Prostate gland (tissue), 2 donors: ENCODE results near the gene POLD1. TPM values are rescaled to one million over a fixed set of nuclear protein-coding genes. Genes with fewer than 3 reads are reported as not detected.
"Not testable (repeated sequence)": the region's sequence is repeated elsewhere in the genome, so short reads cannot be mapped to it uniquely, and the experiment has no call there.

ENCODE experiments used
- DNase-seq: peaks from one replicate; pipeline ENCODE4 v3.0.0-alpha.2; 2019; ENCODE audit warnings: low spot score
- H3K27ac ChIP-seq, 2 donors: fragments of 200-600 bp; sonication (generic); 2 replicates each; pipeline ENCODE4 v1.5.1; 2017 to 2019
- H3K27me3 ChIP-seq: fragments of 200-600 bp; sonication (generic); replicated peaks from 2 replicates; pipeline ENCODE4 v1.5.1; 2019; ENCODE audit not compliant: insufficient read depth
- H3K36me3 ChIP-seq, 2 donors: fragments of 200-600 bp; sonication (generic); 1 replicate in 1 of 2; 2 replicates in 1 of 2; pipeline versions ENCODE4 v1.5.1 to v1.8.1; 2017 to 2019
- H3K4me1 ChIP-seq: fragments of 200-600 bp; sonication (generic); replicated peaks from 2 replicates; pipeline ENCODE4 v1.5.1; 2019
- H3K4me3 ChIP-seq, 2 donors: fragments of 200-600 bp; sonication (generic); 2 replicates each; pipeline ENCODE4 v1.5.1; 2017 to 2019
- H3K9me3 ChIP-seq: fragments of 200-600 bp; sonication (generic); 2 replicates; pipeline ENCODE4 v1.5.1; 2017
- POLR2A ChIP-seq: fragments of 450-650 bp; IDR thresholded peaks from one replicate; pipeline ENCODE4 v1.6.1; 2016; ENCODE audit warnings: antibody characterized with exemption, mild to moderate bottlenecking
- POLR2AphosphoS5 ChIP-seq: sonication (generic); formaldehyde crosslinking; IDR thresholded peaks from one replicate; pipeline ENCODE4 v1.6.1; 2017; ENCODE audit warnings: antibody characterized with exemption
- WGBS: methylation state at CpG from one replicate; pipeline ENCODE4 v1.1.5; 2018; 5-methylcytosine and 5-hydroxymethylcytosine counted together
- intact Hi-C: fragments of 100-400 bp; cut with DNase I; formaldehyde crosslinking; loops from one replicate; pipeline ENCODE4 v1.14.2; 2022
- total RNA-seq, 2 donors: library from RNA; depleted of rRNA; stranded (reverse); fragments of >200 nt; gene quantifications; one replicate each; pipeline ENCODE4 v1.1.0, GENCODE V29; 2016
- TF ChIP-seq, protein P1 (sequence below), 4 experiments: fragments of 200-600 bp in 2 of 4; fragments of 450-650 bp in 2 of 4; sonication (generic) in 2 of 4; IDR thresholded peaks; 1 replicate in 3 of 4; 2 replicates in 1 of 4; pipeline ENCODE4 v1.5.1; 2016 to 2019; ENCODE audit warnings: antibody characterized with exemption in 4 of 4, mild to moderate bottlenecking in 2 of 4, moderate library complexity in 2 of 4

POLD1 gene
- 10 to 100 TPM; 15.6 to 35.7 TPM for total RNA-seq

DNA sequence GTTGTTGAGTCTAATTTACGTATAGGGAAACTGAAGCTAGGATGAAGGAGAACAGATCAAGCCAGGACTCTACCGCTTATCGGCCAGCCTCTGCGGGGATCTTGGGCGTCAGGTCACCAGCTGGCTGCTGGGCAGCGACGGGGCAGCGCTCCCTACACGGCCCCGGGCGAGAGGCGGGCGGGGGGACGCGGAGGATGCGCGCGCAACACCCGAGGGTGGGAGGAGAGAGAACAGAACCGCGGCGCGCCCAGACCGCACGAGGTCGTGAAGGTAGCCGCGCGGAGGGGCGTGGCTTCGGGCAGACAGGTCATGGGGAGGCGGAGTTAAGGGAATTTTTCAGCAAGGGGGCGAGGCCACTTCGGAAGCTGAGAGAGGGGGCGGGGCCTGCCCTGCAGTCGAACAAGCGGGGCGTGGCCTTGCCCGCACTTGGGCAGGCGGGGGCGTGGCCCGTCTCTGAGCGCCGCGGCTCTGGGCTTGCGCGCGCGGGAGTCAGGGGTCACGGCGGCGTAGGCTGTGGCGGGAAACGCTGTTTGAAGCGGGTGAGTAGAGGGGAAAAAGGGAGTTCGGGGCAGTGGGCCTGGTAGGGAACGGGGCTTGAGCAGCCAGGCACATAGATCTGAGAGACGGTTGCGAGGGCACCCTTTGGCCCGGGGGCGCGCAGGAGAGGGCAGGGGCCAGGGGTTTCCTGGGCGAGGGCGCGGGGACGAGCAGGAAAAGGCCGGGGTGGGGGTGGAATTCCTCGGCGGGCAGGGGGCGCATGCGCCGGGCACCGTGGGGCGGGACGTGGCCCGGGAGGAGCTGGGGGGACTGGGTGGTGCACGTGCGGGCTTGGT, at the start of gene POLD1:
Gene POLD1, plus strand, starts transcription at position 496 of the 833 bp plus-strand sequence. CDS start 14,505 bp downstream, outside the sequence.
- H3K27me3 ChIP-seq = no peaks in the 10 kb centered on the region
- peaks cover 5% of the 10 kb centered on the region for H3K4me1 ChIP-seq
- WGBS = under 1% methylated on average over 78 of the region's 78 CpGs
- peak; percentile 39 for TF ChIP-seq POLR2A
- TF ChIP-seq, protein P1, sequence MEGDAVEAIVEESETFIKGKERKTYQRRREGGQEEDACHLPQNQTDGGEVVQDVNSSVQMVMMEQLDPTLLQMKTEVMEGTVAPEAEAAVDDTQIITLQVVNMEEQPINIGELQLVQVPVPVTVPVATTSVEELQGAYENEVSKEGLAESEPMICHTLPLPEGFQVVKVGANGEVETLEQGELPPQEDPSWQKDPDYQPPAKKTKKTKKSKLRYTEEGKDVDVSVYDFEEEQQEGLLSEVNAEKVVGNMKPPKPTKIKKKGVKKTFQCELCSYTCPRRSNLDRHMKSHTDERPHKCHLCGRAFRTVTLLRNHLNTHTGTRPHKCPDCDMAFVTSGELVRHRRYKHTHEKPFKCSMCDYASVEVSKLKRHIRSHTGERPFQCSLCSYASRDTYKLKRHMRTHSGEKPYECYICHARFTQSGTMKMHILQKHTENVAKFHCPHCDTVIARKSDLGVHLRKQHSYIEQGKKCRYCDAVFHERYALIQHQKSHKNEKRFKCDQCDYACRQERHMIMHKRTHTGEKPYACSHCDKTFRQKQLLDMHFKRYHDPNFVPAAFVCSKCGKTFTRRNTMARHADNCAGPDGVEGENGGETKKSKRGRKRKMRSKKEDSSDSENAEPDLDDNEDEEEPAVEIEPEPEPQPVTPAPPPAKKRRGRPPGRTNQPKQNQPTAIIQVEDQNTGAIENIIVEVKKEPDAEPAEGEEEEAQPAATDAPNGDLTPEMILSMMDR (IDR thresholded peaks at IDR 0.05) = peak in 1 of 4 experiments; percentile 7
- TF ChIP-seq POLR2AphosphoS5 = peak; percentile 91
- peaks cover 7 to 22% of the 10 kb centered on the region in 2 donors for H3K36me3 ChIP-seq
- peak within 1 kb of the TSS; percentile 72 to 82 for H3K27ac ChIP-seq
- peak within 1 kb of the TSS; percentile 41 to 63 for H3K4me3 ChIP-seq
- intact Hi-C loops = loop anchor here (10.0 kb wide), 1 partner anchor 421 kb away; no protein-coding TSS in a partner anchor
- DNase-seq = peak; percentile 98
- H3K9me3 ChIP-seq = no peaks in the 10 kb centered on the region

DNA sequence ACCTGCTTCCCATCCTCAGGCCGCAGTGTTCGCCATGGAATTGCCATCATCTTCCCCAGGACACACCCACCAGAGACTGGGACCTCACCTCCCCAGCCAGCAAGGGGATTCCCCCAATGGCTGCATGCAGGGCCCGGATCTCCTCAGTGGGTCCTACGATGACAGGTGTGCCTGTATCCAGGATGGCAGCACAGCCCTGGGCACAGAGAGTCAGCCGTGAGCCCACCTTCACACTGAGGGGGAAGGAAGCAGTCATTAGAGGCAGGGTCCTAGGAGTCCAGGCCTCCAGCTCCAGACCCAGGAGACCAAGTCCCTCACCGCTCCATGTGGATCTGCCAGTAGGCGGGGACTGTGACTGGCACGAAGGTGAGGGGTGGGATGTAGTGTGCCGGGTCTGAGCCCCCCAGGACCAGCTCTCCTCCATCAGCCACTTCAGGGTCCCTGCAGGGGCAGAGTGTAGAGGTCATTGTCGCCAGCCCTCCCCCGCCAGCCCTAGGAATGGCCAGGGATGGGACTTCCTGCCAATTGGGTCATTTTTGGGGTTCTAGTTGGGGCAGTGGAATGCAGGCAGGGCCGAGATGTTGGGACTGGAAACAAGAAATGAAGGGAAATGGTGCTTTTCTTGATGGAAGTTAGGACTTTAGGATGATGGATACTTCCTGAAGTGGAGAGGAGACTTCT, 49.3 kb upstream of the POLD1 start:
- intact Hi-C loops = no loop called here
- 97% methylated on average over 12 of the region's 12 CpGs for WGBS
- Histone ChIP-seq H3K36me3 (no peaks in the 10 kb centered on the region), H3K27me3 (no peaks in the 10 kb centered on the region), H3K4me3 (no peak overlapping the region), H3K27ac (no peak overlapping the region), H3K4me1 (no peaks in the 10 kb centered on the region), H3K9me3 (no peaks in the 10 kb centered on the region)
- TF ChIP-seq POLR2A (no peak), POLR2AphosphoS5 (no peak)
- TF ChIP-seq, protein P1 (IDR thresholded peaks at IDR 0.05) = no peak
- DNase-seq = no peak

DNA sequence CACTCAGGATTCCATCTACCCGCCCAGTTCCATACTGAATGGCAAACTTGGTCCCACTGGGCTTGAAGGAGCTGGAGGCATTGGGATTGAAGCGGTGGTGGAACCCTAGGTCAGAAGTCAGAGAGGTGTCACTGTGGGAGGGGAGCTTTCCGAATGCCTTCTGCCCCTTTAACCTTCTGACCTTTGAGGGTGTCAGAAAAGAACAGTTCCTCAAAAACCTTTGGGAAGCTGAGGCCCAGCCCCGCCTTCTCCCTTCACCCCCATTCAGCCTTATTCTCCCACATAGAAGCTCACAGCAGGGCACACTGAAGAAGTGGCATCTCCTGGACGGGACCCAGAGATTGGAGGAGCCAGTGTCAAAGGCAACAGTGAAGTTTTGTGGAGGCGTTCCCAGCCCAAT, 47.1 kb upstream of the POLD1 start:
- 89% methylated on average over 6 of the region's 6 CpGs for WGBS
- DNase-seq, H3K27ac ChIP-seq, H3K4me1 ChIP-seq, H3K36me3 ChIP-seq, intact Hi-C loops, H3K4me3 ChIP-seq, H3K9me3 ChIP-seq, H3K27me3 ChIP-seq: not testable (repeated sequence)

DNA sequence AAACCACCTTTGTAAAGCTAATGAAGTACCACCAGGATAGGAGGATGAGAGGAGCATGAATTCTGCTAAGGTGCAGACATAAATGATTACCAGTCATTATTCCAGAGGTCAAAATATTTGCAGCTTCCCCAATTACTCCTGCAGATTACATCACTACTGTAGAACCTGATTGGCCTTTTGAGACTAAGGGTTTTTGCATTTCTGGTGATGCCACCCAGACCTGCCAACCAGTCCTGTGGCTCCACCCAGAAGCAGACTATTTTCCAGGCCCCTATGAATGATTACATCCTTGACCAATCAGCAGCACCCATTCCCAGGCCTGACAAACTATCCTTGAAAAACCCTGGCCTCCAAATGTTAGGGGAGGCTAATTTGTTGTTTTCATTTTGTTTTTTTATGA, 43.8 kb upstream of the POLD1 start:
- Histone ChIP-seq H3K4me3 (no peak overlapping the region), H3K27ac (no peak overlapping the region), H3K27me3 (no peaks in the 10 kb centered on the region), H3K4me1 (no peaks in the 10 kb centered on the region), H3K9me3 (no peaks in the 10 kb centered on the region), H3K36me3 (no peaks in the 10 kb centered on the region)
- no peak for DNase-seq
- TF ChIP-seq POLR2A (no peak), POLR2AphosphoS5 (no peak)
- TF ChIP-seq, protein P1 (IDR thresholded peaks at IDR 0.05) = no peak
- intact Hi-C loops = no loop called here

DNA sequence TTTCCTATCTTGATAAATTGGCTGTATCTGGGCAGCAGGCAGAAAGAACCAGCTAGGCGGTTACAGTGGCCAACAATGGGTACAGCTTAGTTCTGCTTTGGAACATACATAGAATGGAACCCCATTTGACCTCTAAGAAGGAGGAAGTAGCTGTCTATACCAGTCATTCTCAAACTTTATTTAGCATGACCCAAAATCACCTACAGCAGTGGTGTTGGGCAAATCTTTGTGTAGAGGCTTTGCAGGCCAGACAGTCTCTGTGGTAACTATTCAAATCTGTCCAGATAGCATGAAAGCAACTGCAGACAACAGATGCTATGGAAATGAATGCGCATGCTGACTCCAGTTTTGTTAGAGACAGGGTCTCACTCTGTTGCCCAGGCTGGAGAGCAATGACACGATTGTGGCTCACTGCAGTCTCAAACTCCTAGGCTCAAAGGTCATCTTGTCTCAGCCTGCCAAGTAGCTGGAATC, 43.0 kb upstream of the POLD1 start:
- no peak for DNase-seq
- H3K36me3 ChIP-seq = no peaks in the 10 kb centered on the region
- no peak overlapping the region for H3K27ac ChIP-seq
- no peak overlapping the region for H3K4me3 ChIP-seq
- TF ChIP-seq POLR2AphosphoS5 = no peak
- TF ChIP-seq, protein P1 (IDR thresholded peaks at IDR 0.05) = no peak
- no peak for TF ChIP-seq POLR2A
- H3K27me3 ChIP-seq = no peaks in the 10 kb centered on the region
- intact Hi-C loops = no loop called here
- H3K9me3 ChIP-seq = no peaks in the 10 kb centered on the region
- H3K4me1 ChIP-seq = no peaks in the 10 kb centered on the region
- 98% methylated on average over 3 of the region's 3 CpGs for WGBS
